MM.1S (cell line): Measurements from ENCODE around the gene XAGE5.
"Not testable (repeated sequence)": the region's sequence is repeated elsewhere in the genome, so short reads cannot be mapped to it uniquely, and the experiment has no call there.

Experiments
- DNase-seq: peaks from one replicate; pipeline ENCODE4 v3.0.0-alpha.2; 2015
- H2AFZ ChIP-seq: fragments of 300-600 bp; sonication (generic); 2 replicates; pipeline ENCODE4 v1.6.0; 2016; ENCODE audit warnings: antibody characterized with exemption, low read length
- H3F3A ChIP-seq: fragments of 300-600 bp; sonication (generic); 2 replicates; pipeline ENCODE4 v1.6.1; 2016; ENCODE audit warnings: mild to moderate bottlenecking, antibody characterized with exemption, low read length, moderate library complexity, mixed read lengths; ENCODE audit not compliant: insufficient read depth
- H3K27ac ChIP-seq: fragments of 300-600 bp; sonication (generic); 2 replicates; pipeline ENCODE4 v1.5.1; 2016; ENCODE audit warnings: mild to moderate bottlenecking, low read length
- H3K27me3 ChIP-seq: fragments of 300-600 bp; sonication (generic); replicated peaks from 2 replicates; pipeline ENCODE4 v1.6.0; 2016; ENCODE audit warnings: low read length; ENCODE audit not compliant: insufficient read depth
- H3K36me3 ChIP-seq: fragments of 300-600 bp; sonication (generic); replicated peaks from 2 replicates; pipeline ENCODE4 v1.6.1; 2016; ENCODE audit warnings: mild to moderate bottlenecking, low read length, mixed read lengths; ENCODE audit not compliant: insufficient read depth
- H3K4me1 ChIP-seq: fragments of 300-600 bp; sonication (generic); 2 replicates; pipeline ENCODE4 v1.6.1; 2016; ENCODE audit warnings: low read length, mixed read lengths
- H3K4me2 ChIP-seq: fragments of 300-600 bp; sonication (generic); 2 replicates; pipeline ENCODE4 v1.6.0; 2016; ENCODE audit warnings: low read depth, low read length
- H3K4me3 ChIP-seq: fragments of 300-600 bp; sonication (generic); 2 replicates; pipeline ENCODE4 v1.5.1; 2016; ENCODE audit warnings: low read length, mixed read lengths
- H3K79me2 ChIP-seq: fragments of 300-600 bp; sonication (generic); 2 replicates; pipeline ENCODE4 v1.6.1; 2016; ENCODE audit warnings: mixed run types, low read length, mixed read lengths
- H3K9ac ChIP-seq: fragments of 300-600 bp; sonication (generic); 2 replicates; pipeline ENCODE4 v1.6.1; 2016; ENCODE audit warnings: low read length, mixed read lengths
- H3K9me2 ChIP-seq: fragments of 300-600 bp; sonication (generic); replicated peaks from 2 replicates; pipeline ENCODE4 v1.6.1; 2016; ENCODE audit warnings: mild to moderate bottlenecking, low read length, mixed read lengths; ENCODE audit not compliant: insufficient read depth
- H3K9me3 ChIP-seq: fragments of 300-600 bp; sonication (generic); replicated peaks from 2 replicates; pipeline ENCODE4 v1.6.1; 2016; ENCODE audit warnings: mild to moderate bottlenecking, low read length, mixed read lengths; ENCODE audit not compliant: insufficient read depth
- H4K20me1 ChIP-seq: fragments of 300-600 bp; sonication (generic); 2 replicates; pipeline ENCODE4 v1.6.1; 2016; ENCODE audit warnings: mild to moderate bottlenecking, low read length, moderate library complexity, mixed read lengths; ENCODE audit not compliant: insufficient read depth
- CTCF ChIP-seq: fragments of 300-600 bp; sonication (generic); IDR thresholded peaks from 2 replicates; pipeline ENCODE4 v1.5.1; 2016; ENCODE audit warnings: antibody characterized with exemption, low read length, mixed read lengths
- EZH2 ChIP-seq: fragments of 300-600 bp; sonication (generic); optimal IDR thresholded peaks from 2 replicates; pipeline ENCODE3; 2017; ENCODE audit warnings: low read depth, mild to moderate bottlenecking, antibody characterized with exemption, low read length, mixed read lengths
- EZH2phosphoT487 ChIP-seq: fragments of 300-600 bp; sonication (generic); IDR thresholded peaks from 2 replicates; pipeline ENCODE4 v1.6.1; 2018; ENCODE audit warnings: antibody characterized with exemption, low read length

Gene XAGE5

GRCh38 chrX:52830551-52830950, 19.5 kb downstream of the XAGE5 start:
- no peak overlapping the region for H3K4me2 ChIP-seq
- no peak overlapping the region for H2AFZ ChIP-seq
- H3K9me3 ChIP-seq, result no peaks in the 10 kb centered on the region
- no peak for TF ChIP-seq EZH2
- H3K36me3 ChIP-seq, result no peaks in the 10 kb centered on the region
- DNase-seq, result no peak
- H3K4me3 ChIP-seq, result no peak overlapping the region
- no peaks in the 10 kb centered on the region for H3F3A ChIP-seq
- H3K4me1 ChIP-seq, result no peaks in the 10 kb centered on the region
- no peaks in the 10 kb centered on the region for H3K79me2 ChIP-seq
- no peaks in the 10 kb centered on the region for H4K20me1 ChIP-seq
- H3K27me3 ChIP-seq, result no peaks in the 10 kb centered on the region
- H3K9me2 ChIP-seq, result no peaks in the 10 kb centered on the region
- H3K27ac ChIP-seq, result no peak overlapping the region
- no peak overlapping the region for H3K9ac ChIP-seq

- Histone ChIP-seq H3K27me3 (no peaks in the 10 kb centered on the region), H3K27ac (no peak overlapping the region), H3K79me2 (no peaks in the 10 kb centered on the region), H3K36me3 (no peaks in the 10 kb centered on the region), H3K4me3 (no peak overlapping the region), H2AFZ (no peak overlapping the region), H3K9me3 (no peaks in the 10 kb centered on the region), H3K4me2 (no peak overlapping the region), H3K9ac (no peak overlapping the region), H3F3A (no peaks in the 10 kb centered on the region), H4K20me1 (no peaks in the 10 kb centered on the region), H3K9me2 (no peaks in the 10 kb centered on the region), H3K4me1 (no peaks in the 10 kb centered on the region)
- TF ChIP-seq CTCF (no peak), EZH2phosphoT487 (no peak), EZH2 (no peak)
- peak; percentile 8 for DNase-seq
Observed at GRCh38 chrX:52839137-52839536, 28.1 kb downstream of the XAGE5 start.

GRCh38 chrX:52843619-52844018, 32.5 kb downstream of the XAGE5 start:
- not testable (repeated sequence) for H3K27me3 ChIP-seq, H2AFZ ChIP-seq, H3K9me3 ChIP-seq, H3K4me1 ChIP-seq, H3K4me2 ChIP-seq, H3K36me3 ChIP-seq, H3F3A ChIP-seq, DNase-seq, H3K4me3 ChIP-seq, H3K79me2 ChIP-seq, H3K9me2 ChIP-seq, H4K20me1 ChIP-seq, H3K27ac ChIP-seq, H3K9ac ChIP-seq

- no peaks in the 10 kb centered on the region for H3K79me2 ChIP-seq
- H4K20me1 ChIP-seq, result no peaks in the 10 kb centered on the region
- no peak overlapping the region for H3K4me3 ChIP-seq
- H3K4me2 ChIP-seq, result no peak overlapping the region
- no peak overlapping the region for H3K9ac ChIP-seq
- no peaks in the 10 kb centered on the region for H3F3A ChIP-seq
- no peak overlapping the region for H3K27ac ChIP-seq
- no peaks in the 10 kb centered on the region for H3K9me3 ChIP-seq
- no peak overlapping the region for H2AFZ ChIP-seq
- no peaks in the 10 kb centered on the region for H3K4me1 ChIP-seq
- TF ChIP-seq EZH2phosphoT487 (no peak), EZH2 (no peak), CTCF (no peak)
- no peaks in the 10 kb centered on the region for H3K9me2 ChIP-seq
- no peaks in the 10 kb centered on the region for H3K36me3 ChIP-seq
- no peak for DNase-seq
- no peaks in the 10 kb centered on the region for H3K27me3 ChIP-seq
Observed at GRCh38 chrX:52852110-52852860, 41.2 kb downstream of the XAGE5 start.

GRCh38 chrX:52856991-52857525, 46.0 kb downstream of the XAGE5 start:
- DNase-seq, H3F3A ChIP-seq, H4K20me1 ChIP-seq, H3K79me2 ChIP-seq, H3K36me3 ChIP-seq, H3K4me3 ChIP-seq, H3K27me3 ChIP-seq, H3K9me2 ChIP-seq, H3K9ac ChIP-seq, H3K4me2 ChIP-seq, H2AFZ ChIP-seq, H3K27ac ChIP-seq, H3K4me1 ChIP-seq, H3K9me3 ChIP-seq: not testable (repeated sequence)
